Activated B cell treated with CpG ODN at 0.5 μM for 24 hours (primary cell): ENCODE results near the gene DOCK1. TPM values are rescaled to one million over a fixed set of nuclear protein-coding genes. Genes with fewer than 3 reads are reported as not detected.

Experiments used
- ATAC-seq: fragments of 200-7000 bp; cut with Tn5 transposase; one replicate; pipeline ENCODE4 v1.10.0; 2021; ENCODE audit warnings: low read depth, mild to moderate bottlenecking, moderate library complexity
- CTCF ChIA-PET: fragments of 350-600 bp; sonication (Branson Sonifier 250); formaldehyde crosslinking; loops from one replicate; lab custom pipeline; 2021; ENCODE audit warnings: antibody characterized with exemption; lab: Charles Lee
- POLR2A ChIA-PET: fragments of 350-600 bp; sonication (Branson Sonifier 250); formaldehyde crosslinking; loops from one replicate; lab custom pipeline; 2021; ENCODE audit warnings: antibody characterized with exemption; lab: Charles Lee
- DNase-seq: peaks from one replicate; pipeline ENCODE4 v3.0.0; 2022
- H3K27ac Mint-ChIP-seq: one replicate; pipeline ENCODE4 v1.8.0; 2020; ENCODE audit warnings: mixed read lengths
- H3K27me3 Mint-ChIP-seq: one replicate; pipeline ENCODE4 v1.8.0; 2021; ENCODE audit warnings: mixed read lengths
- H3K36me3 Mint-ChIP-seq: one replicate; pipeline ENCODE4 v1.8.0; 2021; ENCODE audit warnings: low read depth, mixed read lengths
- H3K4me1 Mint-ChIP-seq: one replicate; pipeline ENCODE4 v1.8.0; 2021; ENCODE audit warnings: mixed read lengths
- H3K4me3 Mint-ChIP-seq: one replicate; pipeline ENCODE4 v1.8.0; 2020; ENCODE audit warnings: mild to moderate bottlenecking, mixed read lengths
- H3K9me3 Mint-ChIP-seq: one replicate; pipeline ENCODE4 v1.8.0; 2020; ENCODE audit warnings: mixed read lengths
- intact Hi-C: fragments of 100-400 bp; cut with micrococcal nuclease; formaldehyde crosslinking; loops from one replicate; pipeline ENCODE4 v1.15.1; 2024
- total RNA-seq: library from RNA; stranded (reverse); gene quantifications from 2 replicates; pipeline ENCODE4 v1.2.3, GENCODE V29; 2022
- TF ChIP-seq, protein P1 (sequence below): fragments of 200-600 bp; IDR thresholded peaks from one replicate; pipeline ENCODE4 v1.8.0; 2022; ENCODE audit warnings: antibody characterized with exemption, mild to moderate bottlenecking

Gene DOCK1
- total RNA-seq, 1 donor from 2014 or later: not detected

DNA sequence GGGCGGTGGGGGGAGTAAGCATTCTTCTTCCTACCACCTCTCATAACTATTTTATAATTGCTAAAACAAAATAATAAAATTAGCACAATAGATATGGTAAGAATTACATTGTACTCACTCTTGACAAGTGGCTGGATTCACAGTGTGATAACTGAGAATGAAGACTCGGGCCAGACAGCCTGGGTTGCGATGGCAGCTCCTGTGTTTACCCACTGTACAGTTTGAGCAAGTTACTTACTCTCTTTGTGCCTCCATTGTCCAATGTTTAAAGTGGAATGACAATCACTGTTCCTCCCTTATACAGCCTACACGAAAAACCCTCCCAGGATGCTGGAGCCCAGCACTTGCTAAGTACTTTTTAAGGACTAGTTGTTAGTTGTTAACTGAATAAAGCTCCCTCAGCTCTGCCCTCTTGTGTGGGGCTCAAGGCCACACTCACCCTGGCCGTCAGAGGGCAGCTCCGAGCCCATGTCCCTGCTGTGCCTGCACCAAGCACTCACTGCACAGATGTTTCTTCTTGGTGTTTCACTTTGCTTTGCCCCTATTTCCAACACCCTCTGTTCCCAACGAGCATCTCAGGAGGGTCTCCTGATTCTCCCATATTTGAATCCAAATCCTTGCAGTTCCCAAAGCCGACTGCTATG is 587.5 kb downstream of the DOCK1 start:
- CTCF ChIA-PET: no interaction called here

DNA sequence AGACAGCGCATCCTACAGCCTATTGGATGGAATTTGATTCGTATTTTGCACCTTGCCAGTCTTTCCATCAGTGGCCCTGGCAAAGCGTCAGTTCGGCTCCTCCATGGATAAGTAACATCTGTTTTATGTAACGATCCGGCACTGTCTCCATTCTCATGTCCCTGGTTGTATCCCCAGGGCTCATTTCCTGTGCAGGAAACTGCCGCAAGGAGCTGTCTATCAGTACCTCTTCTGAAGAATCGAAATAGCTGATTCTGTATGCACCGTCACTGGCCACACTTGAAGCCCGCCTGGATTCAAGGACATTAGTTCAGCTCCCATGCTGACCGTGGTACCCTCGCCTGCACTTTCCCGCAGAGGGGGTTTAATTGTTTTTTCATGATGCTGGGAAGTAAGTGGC is 590.8 kb downstream of the DOCK1 start:
- ATAC-seq (no peak), DNase-seq (no peak)
- no peaks in the 10 kb centered on the region for H3K9me3 Mint-ChIP-seq
- intact Hi-C loops: no loop called here
- no peaks in the 10 kb centered on the region for H3K27me3 Mint-ChIP-seq
- H3K4me1 Mint-ChIP-seq: no peaks in the 10 kb centered on the region
- H3K27ac Mint-ChIP-seq: no peak overlapping the region
- ChIA-PET POLR2A (no interaction called here), CTCF (no interaction called here)
- H3K36me3 Mint-ChIP-seq: no peaks in the 10 kb centered on the region
- TF ChIP-seq, protein P1, sequence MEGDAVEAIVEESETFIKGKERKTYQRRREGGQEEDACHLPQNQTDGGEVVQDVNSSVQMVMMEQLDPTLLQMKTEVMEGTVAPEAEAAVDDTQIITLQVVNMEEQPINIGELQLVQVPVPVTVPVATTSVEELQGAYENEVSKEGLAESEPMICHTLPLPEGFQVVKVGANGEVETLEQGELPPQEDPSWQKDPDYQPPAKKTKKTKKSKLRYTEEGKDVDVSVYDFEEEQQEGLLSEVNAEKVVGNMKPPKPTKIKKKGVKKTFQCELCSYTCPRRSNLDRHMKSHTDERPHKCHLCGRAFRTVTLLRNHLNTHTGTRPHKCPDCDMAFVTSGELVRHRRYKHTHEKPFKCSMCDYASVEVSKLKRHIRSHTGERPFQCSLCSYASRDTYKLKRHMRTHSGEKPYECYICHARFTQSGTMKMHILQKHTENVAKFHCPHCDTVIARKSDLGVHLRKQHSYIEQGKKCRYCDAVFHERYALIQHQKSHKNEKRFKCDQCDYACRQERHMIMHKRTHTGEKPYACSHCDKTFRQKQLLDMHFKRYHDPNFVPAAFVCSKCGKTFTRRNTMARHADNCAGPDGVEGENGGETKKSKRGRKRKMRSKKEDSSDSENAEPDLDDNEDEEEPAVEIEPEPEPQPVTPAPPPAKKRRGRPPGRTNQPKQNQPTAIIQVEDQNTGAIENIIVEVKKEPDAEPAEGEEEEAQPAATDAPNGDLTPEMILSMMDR: no peak
- H3K4me3 Mint-ChIP-seq: no peak overlapping the region

More for the DNA sequence above, 587.5 kb downstream of the DOCK1 start:
- Mint-ChIP-seq H3K9me3 (no peaks in the 10 kb centered on the region), H3K27me3 (no peaks in the 10 kb centered on the region), H3K4me1 (no peaks in the 10 kb centered on the region), H3K4me3 (no peak overlapping the region), H3K36me3 (no peaks in the 10 kb centered on the region), H3K27ac (no peak overlapping the region)
- POLR2A ChIA-PET: no interaction called here
- ATAC-seq (no peak), DNase-seq (no peak)
- TF ChIP-seq, protein P1: no peak
- intact Hi-C loops: no loop called here

DNA sequence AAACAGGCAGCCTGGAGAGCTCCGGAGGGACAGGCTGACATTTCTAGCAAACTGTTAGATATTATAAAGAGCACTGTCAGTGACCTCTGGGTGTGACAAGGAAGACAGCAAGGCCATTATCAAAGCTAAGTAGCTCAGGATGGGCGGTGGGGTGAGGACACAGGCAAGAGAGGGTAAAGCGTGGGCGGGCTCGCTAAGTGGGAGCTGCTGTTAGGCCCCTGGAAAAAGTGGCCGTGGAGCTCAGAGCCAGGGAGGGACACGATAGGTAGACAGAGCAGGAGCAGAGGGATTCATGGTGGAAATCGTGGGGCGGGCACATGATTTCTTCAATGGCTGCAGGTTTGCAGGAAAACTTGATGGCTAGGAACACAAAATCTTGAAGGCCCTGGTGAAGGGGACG is 592.5 kb downstream of the DOCK1 start:
- ATAC-seq (no peak), DNase-seq (no peak)
- no peaks in the 10 kb centered on the region for H3K4me1 Mint-ChIP-seq
- POLR2A ChIA-PET: no interaction called here
- intact Hi-C loops: no loop called here
- H3K36me3 Mint-ChIP-seq: no peaks in the 10 kb centered on the region
- CTCF ChIA-PET: no interaction called here
- H3K4me3 Mint-ChIP-seq: no peak overlapping the region
- no peaks in the 10 kb centered on the region for H3K27me3 Mint-ChIP-seq
- H3K27ac Mint-ChIP-seq: no peak overlapping the region
- no peaks in the 10 kb centered on the region for H3K9me3 Mint-ChIP-seq
- TF ChIP-seq, protein P1: no peak

DNA sequence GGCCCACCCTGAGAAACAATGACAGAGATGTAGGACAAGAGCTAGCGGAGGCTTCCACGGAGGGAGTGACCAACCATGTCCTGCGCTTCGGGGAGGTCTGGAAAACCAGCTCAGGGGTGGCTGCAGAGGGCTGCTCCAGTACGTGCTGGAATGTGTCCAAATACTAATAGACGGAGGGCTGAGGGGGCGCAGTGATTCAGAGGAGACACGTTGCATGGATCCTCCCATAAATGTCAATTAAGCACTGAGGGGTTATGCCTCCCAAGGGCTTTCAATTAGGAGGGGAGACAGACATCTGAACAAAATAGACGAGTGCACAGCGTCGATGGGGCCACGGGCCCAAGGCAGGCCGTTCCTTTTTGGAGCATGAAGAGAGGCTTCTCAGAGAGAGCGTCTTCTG is 592.9 kb downstream of the DOCK1 start:
- Mint-ChIP-seq H3K27me3 (no peaks in the 10 kb centered on the region), H3K27ac (no peak overlapping the region), H3K9me3 (no peaks in the 10 kb centered on the region), H3K36me3 (no peaks in the 10 kb centered on the region), H3K4me1 (no peaks in the 10 kb centered on the region), H3K4me3 (no peak overlapping the region)
- DNase-seq (no peak), ATAC-seq (no peak)
- ChIA-PET POLR2A (no interaction called here), CTCF (no interaction called here)
- intact Hi-C loops: no loop called here
- TF ChIP-seq, protein P1: no peak

DNA sequence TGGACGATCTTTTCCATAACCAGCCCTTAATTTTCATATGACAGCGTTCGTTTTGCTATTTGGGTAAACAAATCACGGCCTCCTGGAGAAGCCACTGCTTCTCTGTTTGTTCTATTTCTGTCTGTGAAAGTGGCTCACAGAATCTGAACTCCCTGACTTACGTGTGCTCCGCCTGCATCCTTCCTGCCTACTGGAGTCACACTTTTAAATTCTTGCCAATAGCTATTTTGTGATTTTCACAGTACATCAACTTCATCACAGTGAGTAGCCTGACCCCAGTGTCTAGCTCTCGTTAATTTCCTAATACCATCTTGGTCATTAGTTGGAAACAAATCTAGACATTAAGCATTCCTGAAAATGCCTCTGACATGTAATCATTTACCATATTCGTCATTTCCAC is 594.9 kb downstream of the DOCK1 start:
- no peak for DNase-seq
- H3K27ac Mint-ChIP-seq: no peak overlapping the region
- no peaks in the 10 kb centered on the region for H3K27me3 Mint-ChIP-seq
- CTCF ChIA-PET: no interaction called here
- no peaks in the 10 kb centered on the region for H3K9me3 Mint-ChIP-seq
- intact Hi-C loops: no loop called here
- POLR2A ChIA-PET: no interaction called here
- H3K36me3 Mint-ChIP-seq: no peaks in the 10 kb centered on the region
- TF ChIP-seq, protein P1: no peak
- H3K4me3 Mint-ChIP-seq: no peak overlapping the region
- H3K4me1 Mint-ChIP-seq: no peaks in the 10 kb centered on the region
- no peak for ATAC-seq

Other genes with a start within 250 kb of the DOCK1 start
- not detected in 2 replicates for gene C10orf90, start 234.7 kb upstream of the DOCK1 start, total RNA-seq